ENCODE results near the gene C20orf173.

C20orf173 gene

GRCh38 chr20:35571555-35571954 is 42.1 kb upstream of the C20orf173 start:
- H3K27ac Mint-ChIP-seq: no peak overlapping the region
- H3K9me3 Mint-ChIP-seq: peaks cover 10% of the 10 kb centered on the region
- peaks cover 9% of the 10 kb centered on the region for H3K27me3 Mint-ChIP-seq (ENCODE audit: low read depth)
- TF ChIP-seq CTCF (IDR thresholded peaks at IDR 0.05; ENCODE audit: unreplicated experiment in 3 of 3): no peak
- peaks cover 20% of the 10 kb centered on the region for H3K36me3 Mint-ChIP-seq (ENCODE audit: low read depth)
- H3K4me3 Mint-ChIP-seq: no peak overlapping the region
- H3K4me1 Mint-ChIP-seq: no peaks in the 10 kb centered on the region

GRCh38 chr20:35568645-35569044 is 39.2 kb upstream of the C20orf173 start:
- peaks cover 3% of the 10 kb centered on the region for H3K27me3 Mint-ChIP-seq (ENCODE audit: low read depth)
- peaks cover 10% of the 10 kb centered on the region for H3K36me3 Mint-ChIP-seq (ENCODE audit: low read depth)
- no peak overlapping the region for H3K27ac Mint-ChIP-seq
- H3K9me3 Mint-ChIP-seq: peaks cover 4% of the 10 kb centered on the region
- H3K4me3 Mint-ChIP-seq: no peak overlapping the region
- TF ChIP-seq CTCF (IDR thresholded peaks at IDR 0.05; ENCODE audit: unreplicated experiment in 3 of 3): peak in 1 of 3 experiments; percentile 9
- no peaks in the 10 kb centered on the region for H3K4me1 Mint-ChIP-seq

GRCh38 chr20:35564905-35565304 is 35.5 kb upstream of the C20orf173 start:
- H3K27ac Mint-ChIP-seq: no peak overlapping the region
- no peaks in the 10 kb centered on the region for H3K4me1 Mint-ChIP-seq
- H3K27me3 Mint-ChIP-seq (ENCODE audit: low read depth): peaks cover 3% of the 10 kb centered on the region
- no peak overlapping the region for H3K4me3 Mint-ChIP-seq
- no peaks in the 10 kb centered on the region for H3K36me3 Mint-ChIP-seq (ENCODE audit: low read depth)
- H3K9me3 Mint-ChIP-seq: no peaks in the 10 kb centered on the region
- TF ChIP-seq CTCF (IDR thresholded peaks at IDR 0.05; ENCODE audit: unreplicated experiment in 3 of 3): no peak

GRCh38 chr20:35563834-35564233 is 34.4 kb upstream of the C20orf173 start:
- no peak for TF ChIP-seq CTCF (IDR thresholded peaks at IDR 0.05; ENCODE audit: unreplicated experiment in 3 of 3)
- Mint-ChIP-seq H3K9me3 (no peaks in the 10 kb centered on the region), H3K27me3 (ENCODE audit: low read depth) (peaks cover 6% of the 10 kb centered on the region), H3K27ac (no peak overlapping the region), H3K4me1 (no peaks in the 10 kb centered on the region), H3K36me3 (ENCODE audit: low read depth) (no peaks in the 10 kb centered on the region), H3K4me3 (no peak overlapping the region)

GRCh38 chr20:35562541-35563110 is 33.2 kb upstream of the C20orf173 start:
- Mint-ChIP-seq H3K27me3 (ENCODE audit: low read depth) (peaks cover 3% of the 10 kb centered on the region), H3K9me3 (no peaks in the 10 kb centered on the region), H3K36me3 (ENCODE audit: low read depth) (peaks cover 12% of the 10 kb centered on the region), H3K4me1 (no peaks in the 10 kb centered on the region), H3K27ac (no peak overlapping the region), H3K4me3 (no peak overlapping the region)
- TF ChIP-seq CTCF (IDR thresholded peaks at IDR 0.05; ENCODE audit: unreplicated experiment in 3 of 3): no peak

- no peaks in the 10 kb centered on the region for H3K4me1 Mint-ChIP-seq
- H3K27me3 Mint-ChIP-seq (ENCODE audit: low read depth): peaks cover 3% of the 10 kb centered on the region
- H3K27ac Mint-ChIP-seq: no peak overlapping the region
- H3K4me3 Mint-ChIP-seq: no peak overlapping the region
- TF ChIP-seq CTCF (IDR thresholded peaks at IDR 0.05; ENCODE audit: unreplicated experiment in 3 of 3): no peak
- H3K36me3 Mint-ChIP-seq (ENCODE audit: low read depth): peaks cover 17% of the 10 kb centered on the region
- no peaks in the 10 kb centered on the region for H3K9me3 Mint-ChIP-seq
Observed at GRCh38 chr20:35561671-35562070, 32.2 kb upstream of the C20orf173 start.
